ENCODE data around the gene DDX43.

Gene DDX43

GRCh38 chr6:73394577-73395354 is at the start of gene DDX43:
TSS of gene DDX43 (plus strand) at chr6:73394828. CDS start at chr6:73394906, 78 bp downstream.
- ChIA-PET CTCF (no interaction called here), POLR2A (interaction anchor here (0.6 kb wide), 1 partner anchor 48 kb away, joined by 3 read pairs; no protein-coding TSS in a partner anchor)
- no peak for DNase-seq (ENCODE audit: extremely low spot score)
- no peak for TF ChIP-seq CTCF (IDR thresholded peaks at IDR 0.05; ENCODE audit: control extremely low read depth, extremely low read depth, low read depth, missing control alignments)

- ChIA-PET CTCF (no interaction called here), POLR2A (no interaction called here)
- TF ChIP-seq CTCF (IDR thresholded peaks at IDR 0.05; ENCODE audit: control extremely low read depth, extremely low read depth, low read depth, missing control alignments), result no peak
- DNase-seq (ENCODE audit: extremely low spot score), result no peak
These were observed 46.0 kb upstream of the DDX43 start for GRCh38 chr6:73348550-73349204.

- DNase-seq (ENCODE audit: extremely low spot score), result no peak
- ChIA-PET CTCF (interaction anchor here (0.8 kb wide), 1 partner anchor 23 kb away, joined by 5 read pairs; no protein-coding TSS in a partner anchor), POLR2A (no interaction called here)
- no peak for TF ChIP-seq CTCF (IDR thresholded peaks at IDR 0.05; ENCODE audit: control extremely low read depth, extremely low read depth, low read depth, missing control alignments)
These were observed 45.3 kb upstream of the DDX43 start for GRCh38 chr6:73349311-73349710.

GRCh38 chr6:73353636-73354593 is 40.7 kb upstream of the DDX43 start, which contains the start of gene DPPA5:
TSS of gene DPPA5 (minus strand) at chr6:73354276. CDS start at chr6:73354225, 51 bp downstream.
- CTCF ChIA-PET, result interaction anchor here (1.5 to 1.6 kb wide), 2 partner anchors 25 to 27 kb away, joined by 3 to 4 read pairs; no protein-coding TSS in a partner anchor
- POLR2A ChIA-PET, result no interaction called here
- DNase-seq (ENCODE audit: extremely low spot score), result no peak
- TF ChIP-seq CTCF (IDR thresholded peaks at IDR 0.05; ENCODE audit: control extremely low read depth, extremely low read depth, low read depth, missing control alignments), result no peak

GRCh38 chr6:73362358-73362757 is 32.3 kb upstream of the DDX43 start, which contains the start of gene KHDC3L:
TSS of gene KHDC3L (plus strand) at chr6:73362658. CDS start at chr6:73362730, 72 bp downstream.
- TF ChIP-seq CTCF (IDR thresholded peaks at IDR 0.05; ENCODE audit: control extremely low read depth, extremely low read depth, low read depth, missing control alignments), result no peak
- POLR2A ChIA-PET, result no interaction called here
- no peak for DNase-seq (ENCODE audit: extremely low spot score)
- CTCF ChIA-PET, result no interaction called here
